GM18507 (cell line): Measurements from ENCODE around the gene MYO1H.

Experiments
- DNase-seq: peaks from one replicate; pipeline ENCODE4 v3.0.0; 2011; ENCODE audit warnings: low read depth; ENCODE audit not compliant: insufficient read length; ENCODE audit errors: extremely low spot score
- FAIRE-seq: peaks from 2 replicates; lab custom pipeline; 2011; peaks lifted over from hg19 to GRCh38; lab: Jason Lieb, UNC

The MYO1H gene

GRCh38 chr12:109487181-109488050 is 139.7 kb downstream of the MYO1H start:
- no peak for DNase-seq
- FAIRE-seq = no peak

- DNase-seq = no peak
- no peak for FAIRE-seq
Measured at GRCh38 chr12:109488051-109488665, 140.5 kb downstream of the MYO1H start.

GRCh38 chr12:109489016-109489954 is 141.6 kb downstream of the MYO1H start:
- FAIRE-seq = no peak
- DNase-seq = no peak

GRCh38 chr12:109489955-109490565 is 142.4 kb downstream of the MYO1H start:
- DNase-seq (no peak), FAIRE-seq (no peak)

GRCh38 chr12:109491671-109492070 is 144.0 kb downstream of the MYO1H start:
- DNase-seq (no peak), FAIRE-seq (no peak)

- FAIRE-seq = no peak
Measured at GRCh38 chr12:109492371-109492770, 144.7 kb downstream of the MYO1H start.

GRCh38 chr12:109493090-109493489 is 145.4 kb downstream of the MYO1H start:
- no peak for DNase-seq
- FAIRE-seq = no peak

More at GRCh38 chr12:109492371-109492770, 144.7 kb downstream of the MYO1H start:
- DNase-seq = no peak

GRCh38 chr12:109493938-109494337 is 146.2 kb downstream of the MYO1H start:
- DNase-seq (no peak), FAIRE-seq (no peak)

GRCh38 chr12:109494348-109494881 is 146.7 kb downstream of the MYO1H start:
- no peak for FAIRE-seq
- no peak for DNase-seq

GRCh38 chr12:109495012-109495411 is 147.3 kb downstream of the MYO1H start:
- DNase-seq (no peak), FAIRE-seq (peak; percentile 31)

- no peak for FAIRE-seq
Measured at GRCh38 chr12:109496306-109496705, 148.6 kb downstream of the MYO1H start.

GRCh38 chr12:109497675-109498074 is 150.0 kb downstream of the MYO1H start:
- no peak for FAIRE-seq
- DNase-seq = no peak

More at GRCh38 chr12:109496306-109496705, 148.6 kb downstream of the MYO1H start:
- no peak for DNase-seq
